Endothelial cell of umbilical vein (primary cell): Measurements from ENCODE around the gene CYP20A1. TPM values are rescaled to one million over a fixed set of nuclear protein-coding genes. Genes with fewer than 3 reads are reported as not detected.

Source experiments
- BruUV-seq: library from RNA; stranded (reverse); fragments of 400-500 nt; replicated peaks from 2 replicates; lab custom pipeline; 2021; lab: Mats Ljungman, UMichigan
- CTCF ChIA-PET: fragments of 300-600, 350-600 bp; sonication (Branson Sonifier 250); formaldehyde crosslinking; loops from one replicate; lab custom pipeline; 2021; ENCODE audit warnings: antibody characterized with exemption, inconsistent platforms; lab: Charles Lee
- POLR2A ChIA-PET: fragments of 300-600, 350-600 bp; sonication (Branson Sonifier 250); formaldehyde crosslinking; loops from one replicate; lab custom pipeline; 2021; ENCODE audit warnings: antibody characterized with exemption, inconsistent platforms; lab: Charles Lee
- DNase-seq: peaks from one replicate; pipeline ENCODE4 v3.0.0-alpha.2; 2011; ENCODE audit warnings: low read depth, low spot score
- FAIRE-seq: peaks from 2 replicates; lab custom pipeline; 2011; peaks lifted over from hg19 to GRCh38; lab: Jason Lieb, UNC
- H2AFZ ChIP-seq: 2 replicates; pipeline ENCODE4 v1.6.0; 2012; ENCODE audit warnings: low read depth, low read length, control low read depth, inconsistent platforms
- H3K27ac ChIP-seq: 2 replicates; pipeline ENCODE4 v1.5.1; 2011; ENCODE audit warnings: low read depth, mild to moderate bottlenecking, control low read depth, low read length, moderate library complexity; ENCODE audit not compliant: insufficient read depth
- H3K27me3 ChIP-seq, 2 experiments: 2 replicates each; pipeline versions ENCODE4 v1.6.0 to v1.6.1; 2011; ENCODE audit warnings: low read length in 2 of 2, mixed read lengths in 1 of 2; ENCODE audit not compliant: control insufficient read depth in 2 of 2, insufficient read depth in 2 of 2
- H3K36me3 ChIP-seq, 2 experiments: 2 replicates in 1 of 2; 3 replicates in 1 of 2; pipeline ENCODE4 v1.5.1; 2011; ENCODE audit warnings: low read length in 2 of 2, mild to moderate bottlenecking in 1 of 2, moderate library complexity in 1 of 2; ENCODE audit not compliant: control insufficient read depth in 2 of 2, insufficient read depth in 2 of 2; ENCODE audit errors: extremely low read depth in 1 of 2
- H3K4me1 ChIP-seq: 3 replicates; pipeline ENCODE4 v1.5.1; 2011; ENCODE audit warnings: mild to moderate bottlenecking, low read length; ENCODE audit not compliant: control insufficient read depth, insufficient read depth; ENCODE audit errors: extremely low read depth
- H3K4me2 ChIP-seq: 2 replicates; pipeline ENCODE4 v1.6.1; 2011; ENCODE audit warnings: low read length, control low read depth, mixed read lengths; ENCODE audit not compliant: insufficient read depth
- H3K4me3 ChIP-seq, 3 experiments: fragments of 200-600 bp in 1 of 3; sonication (generic), shearing (Covaris generic) in 1 of 3; replicated peaks in 1 of 3; 2 replicates each; pipeline ENCODE4 v1.5.1; 2011 to 2016; ENCODE audit warnings: control low read depth in 3 of 3, low read length in 3 of 3, mild to moderate bottlenecking in 2 of 3, inconsistent platforms in 1 of 3, low read depth in 1 of 3, moderate library complexity in 1 of 3; ENCODE audit not compliant: insufficient read depth in 1 of 3
- H3K79me2 ChIP-seq: 2 replicates; pipeline ENCODE4 v1.6.0; 2012; ENCODE audit warnings: low read length, inconsistent platforms; ENCODE audit not compliant: control insufficient read depth, insufficient read depth
- H3K9ac ChIP-seq: replicated peaks from 2 replicates; pipeline ENCODE3; 2011; ENCODE audit warnings: low read length, control low read depth; ENCODE audit not compliant: insufficient read depth; ENCODE audit errors: extremely low read depth
- H3K9me1 ChIP-seq: replicated peaks from 3 replicates; pipeline ENCODE4 v1.6.0; 2011; ENCODE audit warnings: mild to moderate bottlenecking, low read length; ENCODE audit not compliant: control insufficient read depth, insufficient read depth; ENCODE audit errors: extremely low read depth
- H3K9me3 ChIP-seq: replicated peaks from 2 replicates; pipeline ENCODE4 v1.5.1; 2012; ENCODE audit warnings: low read length, inconsistent platforms; ENCODE audit not compliant: control insufficient read depth, insufficient read depth
- H4K20me1 ChIP-seq: replicated peaks from 2 replicates; pipeline ENCODE3; 2011; ENCODE audit warnings: mild to moderate bottlenecking, low read length; ENCODE audit not compliant: control insufficient read depth, insufficient read depth; ENCODE audit errors: extremely low read depth
- CTCF ChIP-seq, 2 donors: IDR thresholded peaks; 1 replicate in 1 of 2; 2 replicates in 1 of 2; pipeline ENCODE4 v1.5.1; 2011; ENCODE audit warnings: low read length in 2 of 2, mild to moderate bottlenecking in 2 of 2, moderate library complexity in 2 of 2, control low read depth in 1 of 2, inconsistent platforms in 1 of 2, low read depth in 1 of 2; ENCODE audit not compliant: insufficient read depth in 1 of 2; ENCODE audit errors: extremely low read depth in 1 of 2
- EZH2 ChIP-seq: IDR thresholded peaks from 2 replicates; pipeline ENCODE4 v1.6.1; 2012; ENCODE audit warnings: borderline replicate concordance, low read depth, mild to moderate bottlenecking, moderate library complexity, low read length, inconsistent platforms; ENCODE audit not compliant: severe bottlenecking
- FOS ChIP-seq: IDR thresholded peaks from 2 replicates; pipeline ENCODE4 v1.6.1; 2011; ENCODE audit warnings: mild to moderate bottlenecking, low read length, moderate library complexity, borderline replicate concordance; ENCODE audit not compliant: insufficient read depth
- GATA2 ChIP-seq: IDR thresholded peaks from 2 replicates; pipeline ENCODE4 v1.7.0; 2011; ENCODE audit warnings: low read depth, mild to moderate bottlenecking, moderate library complexity, mixed read lengths, low read length; ENCODE audit not compliant: insufficient read length, insufficient read depth
- JUN ChIP-seq: IDR thresholded peaks from 2 replicates; pipeline ENCODE4 v1.6.1; 2011; ENCODE audit warnings: borderline replicate concordance, low read depth; ENCODE audit not compliant: insufficient read length, insufficient read depth
- MAX ChIP-seq: IDR thresholded peaks from 2 replicates; pipeline ENCODE4 v1.6.1; 2011; ENCODE audit not compliant: insufficient read depth, insufficient read length
- MYC ChIP-seq: IDR thresholded peaks from one replicate; pipeline ENCODE4 v1.6.1; 2011; ENCODE audit warnings: mild to moderate bottlenecking, low read depth, low read length
- POLR2A ChIP-seq: IDR thresholded peaks from 2 replicates; pipeline ENCODE4 v1.6.1; 2012; ENCODE audit warnings: low read depth, mild to moderate bottlenecking, control low read depth, low read length
- POLR2AphosphoS5 ChIP-seq: IDR thresholded peaks from 2 replicates; pipeline ENCODE4 v1.6.1; 2012; ENCODE audit warnings: low read depth, mild to moderate bottlenecking, control low read depth, low read length, moderate library complexity; ENCODE audit not compliant: insufficient read depth
- dilution Hi-C: fragments of 300-500 bp; cut with MboI; formaldehyde crosslinking; loops from one replicate; pipeline ENCODE4 v1.15.0; 2019; ENCODE audit warnings: low sequenced_read_pairs; ENCODE audit not compliant: extremely low pct_ligation_motif_present
- intact Hi-C: fragments of 100-400 bp; cut with micrococcal nuclease; formaldehyde crosslinking; loops from one replicate; pipeline ENCODE4 v1.10.0; 2022
- polyA plus RNA-seq, 4 experiments: library from polyadenylated mRNA; depleted of rRNA in 3 of 4; stranded (reverse) in 3 of 4; unstranded in 1 of 4; fragments of >200 nt; gene quantifications; 2 replicates each; pipeline versions ENCODE4 v1.2.1 to v1.2.3, GENCODE V29; 2011 to 2012; ENCODE audit warnings: missing spikeins in 1 of 4
- total RNA-seq: library from RNA; stranded (reverse); gene quantifications from 2 replicates; pipeline ENCODE4 v1.2.3, GENCODE V29; 2021

Gene CYP20A1
- total and polyA plus RNA-seq, 2 donors (not counting 3 experiments of a cell fraction or from before 2014, with no cell fraction given) = 9.6 to 26.5 TPM

DNA sequence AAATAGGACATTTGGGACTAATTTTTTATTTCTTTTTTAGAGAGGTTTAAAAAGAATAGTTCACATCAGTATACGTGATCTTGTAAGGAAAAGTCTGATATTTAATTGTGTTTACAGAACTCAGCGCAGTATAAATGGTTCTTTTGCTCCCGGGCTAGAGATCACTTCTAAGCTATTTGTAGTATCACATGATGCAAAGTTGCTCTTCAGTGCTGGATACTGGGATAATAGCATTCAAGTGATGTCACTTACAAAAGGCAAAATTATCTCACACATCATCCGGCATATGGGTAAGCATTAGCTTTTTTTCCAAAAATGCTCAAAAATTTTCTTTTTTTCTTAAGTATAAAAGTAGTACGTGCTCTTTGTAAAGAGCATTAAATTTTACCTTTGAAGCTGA is 37.4 kb upstream of the CYP20A1 start:
- intact Hi-C loops (no loop called here), dilution Hi-C loops (no loop called here)
- BruUV-seq = no TSS peak
- Histone ChIP-seq H3K36me3 (no peaks in the 10 kb centered on the region), H3K79me2 (no peaks in the 10 kb centered on the region), H3K9me3 (no peaks in the 10 kb centered on the region), H3K27me3 (no peaks in the 10 kb centered on the region), H3K4me1 (no peaks in the 10 kb centered on the region), H3K9me1 (no peaks in the 10 kb centered on the region), H3K4me3 (no peak overlapping the region), H4K20me1 (no peaks in the 10 kb centered on the region), H3K27ac (no peak overlapping the region), H3K9ac (no peak overlapping the region), H3K4me2 (no peak overlapping the region), H2AFZ (no peak overlapping the region)
- no peak for DNase-seq
- FAIRE-seq = no peak
- CTCF ChIA-PET = no interaction called here
- TF ChIP-seq POLR2A (no peak), GATA2 (no peak), EZH2 (no peak), CTCF (IDR thresholded peaks at IDR 0.05; ENCODE audit: extremely low read depth in 1 of 2, insufficient read depth in 1 of 2, low read depth in 1 of 2, low read length in 2 of 2) (no peak), FOS (no peak), MAX (no peak), MYC (no peak), JUN (no peak), POLR2AphosphoS5 (no peak)
- POLR2A ChIA-PET = no interaction called here
